Peyer's patch (tissue), 4 donors: ENCODE data around the gene PCK1.

ENCODE experiments used
- POLR2A ChIP-seq, 2 donors: fragments of 450-650 bp; IDR thresholded peaks; one replicate each; pipeline ENCODE4 v1.5.1; 2017; ENCODE audit warnings: antibody characterized with exemption in 2 of 2, mild to moderate bottlenecking in 2 of 2, moderate library complexity in 2 of 2
- TF ChIP-seq, protein P1 (sequence below), 6 experiments: fragments of 450-650 bp in 4 of 6; fragments of 200-600 bp in 2 of 6; sonication (generic) in 1 of 6; IDR thresholded peaks; one replicate each; pipeline ENCODE4 v1.5.1; 2017 to 2019; ENCODE audit warnings: antibody characterized with exemption in 6 of 6, mild to moderate bottlenecking in 3 of 6, moderate library complexity in 1 of 6

DNA sequence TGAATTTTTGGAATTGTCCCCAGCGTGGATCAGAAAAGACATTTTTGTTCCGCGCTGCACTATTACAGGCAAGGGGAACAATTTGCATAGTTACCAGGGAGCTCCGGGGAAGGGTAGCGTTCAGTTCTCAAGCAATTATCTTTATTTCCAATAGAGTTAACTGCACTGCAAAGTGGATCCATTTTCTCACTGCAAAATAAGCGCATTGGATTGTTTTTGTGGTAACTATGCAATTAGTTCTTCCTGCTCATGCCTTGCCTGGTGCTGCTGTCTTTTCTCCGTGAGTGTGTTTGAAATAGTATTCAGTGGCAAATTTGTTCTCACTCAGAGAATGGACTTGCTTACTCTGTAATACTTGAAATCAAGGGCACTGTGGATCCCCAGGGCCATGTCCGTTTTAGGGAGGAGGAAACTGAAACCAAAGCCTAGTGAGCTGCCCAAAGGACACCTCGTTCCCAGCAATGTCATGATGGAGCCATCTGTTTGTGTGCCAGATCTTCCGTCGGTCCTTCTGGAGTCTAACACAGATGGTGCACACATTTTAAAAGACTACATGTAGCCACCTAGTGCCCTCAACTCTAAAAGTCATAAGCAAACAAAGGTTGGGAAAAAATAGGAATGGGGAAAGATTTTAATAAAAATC, 7.4 kb upstream of the PCK1 start:
- TF ChIP-seq, protein P1, sequence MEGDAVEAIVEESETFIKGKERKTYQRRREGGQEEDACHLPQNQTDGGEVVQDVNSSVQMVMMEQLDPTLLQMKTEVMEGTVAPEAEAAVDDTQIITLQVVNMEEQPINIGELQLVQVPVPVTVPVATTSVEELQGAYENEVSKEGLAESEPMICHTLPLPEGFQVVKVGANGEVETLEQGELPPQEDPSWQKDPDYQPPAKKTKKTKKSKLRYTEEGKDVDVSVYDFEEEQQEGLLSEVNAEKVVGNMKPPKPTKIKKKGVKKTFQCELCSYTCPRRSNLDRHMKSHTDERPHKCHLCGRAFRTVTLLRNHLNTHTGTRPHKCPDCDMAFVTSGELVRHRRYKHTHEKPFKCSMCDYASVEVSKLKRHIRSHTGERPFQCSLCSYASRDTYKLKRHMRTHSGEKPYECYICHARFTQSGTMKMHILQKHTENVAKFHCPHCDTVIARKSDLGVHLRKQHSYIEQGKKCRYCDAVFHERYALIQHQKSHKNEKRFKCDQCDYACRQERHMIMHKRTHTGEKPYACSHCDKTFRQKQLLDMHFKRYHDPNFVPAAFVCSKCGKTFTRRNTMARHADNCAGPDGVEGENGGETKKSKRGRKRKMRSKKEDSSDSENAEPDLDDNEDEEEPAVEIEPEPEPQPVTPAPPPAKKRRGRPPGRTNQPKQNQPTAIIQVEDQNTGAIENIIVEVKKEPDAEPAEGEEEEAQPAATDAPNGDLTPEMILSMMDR (IDR thresholded peaks at IDR 0.05) = no peak
- TF ChIP-seq POLR2A (IDR thresholded peaks at IDR 0.05) = no peak
